Activated naive CD8-positive, alpha-beta T cell treated with anti-CD3 and anti-CD28 coated beads, Interleukin-2, amount 50 U/mL, for 16 hours (primary cell): Measurements from ENCODE around the gene ACP1.

Experiments
- DNase-seq: peaks from one replicate; pipeline ENCODE4 v3.0.0-alpha.2; 2020; ENCODE audit warnings: low read depth, low spot score

The ACP1 gene

GRCh38 chr2:264493-265468 is at the start of gene ACP1:
Gene ACP1 (plus strand): TSS chr2:264947. CDS start chr2:264965, 18 bp downstream.
- DNase-seq: peak; percentile 88

GRCh38 chr2:216068-216467 is 48.7 kb upstream of the ACP1 start:
- no peak for DNase-seq

- DNase-seq: no peak
Observed at GRCh38 chr2:223451-223850, 41.3 kb upstream of the ACP1 start.

- no peak for DNase-seq
Observed at GRCh38 chr2:223971-224760, 40.6 kb upstream of the ACP1 start.

- no peak for DNase-seq
Observed at GRCh38 chr2:228115-228514, 36.6 kb upstream of the ACP1 start.

GRCh38 chr2:228518-229278 is 36.0 kb upstream of the ACP1 start:
- no peak for DNase-seq

GRCh38 chr2:231521-232185 is 33.1 kb upstream of the ACP1 start:
- no peak for DNase-seq

GRCh38 chr2:233030-233429 is 31.7 kb upstream of the ACP1 start:
- DNase-seq: no peak

- no peak for DNase-seq
Observed at GRCh38 chr2:234421-234820, 30.3 kb upstream of the ACP1 start.

GRCh38 chr2:236993-237539 is 27.7 kb upstream of the ACP1 start:
- DNase-seq: no peak

GRCh38 chr2:237878-238277 is 26.9 kb upstream of the ACP1 start:
- no peak for DNase-seq

- no peak for DNase-seq
Observed at GRCh38 chr2:238431-238830, 26.3 kb upstream of the ACP1 start.

GRCh38 chr2:238869-239268 is 25.9 kb upstream of the ACP1 start:
- DNase-seq: no peak

GRCh38 chr2:244547-244946 is 20.2 kb upstream of the ACP1 start:
- DNase-seq: no peak

- no peak for DNase-seq
Observed at GRCh38 chr2:246489-247144, 18.1 kb upstream of the ACP1 start.

GRCh38 chr2:248724-249123 is 16.0 kb upstream of the ACP1 start:
- DNase-seq: no peak

GRCh38 chr2:249538-250042 is 15.2 kb upstream of the ACP1 start:
- no peak for DNase-seq

- DNase-seq: no peak
Observed at GRCh38 chr2:252001-252602, 12.6 kb upstream of the ACP1 start.

GRCh38 chr2:253202-253638 is 11.5 kb upstream of the ACP1 start:
- no peak for DNase-seq

GRCh38 chr2:254241-254640 is 10.5 kb upstream of the ACP1 start:
- no peak for DNase-seq
